B cell (primary cell): ENCODE results near the gene CREB3L1. TPM values are rescaled to one million over a fixed set of nuclear protein-coding genes. Genes with fewer than 3 reads are reported as not detected.

Experiments used
- ATAC-seq: fragments of 200-7000 bp; cut with Tn5 transposase; one replicate; pipeline ENCODE4 v1.10.0; 2021; ENCODE audit warnings: low read depth, mild to moderate bottlenecking, moderate number of reproducible peaks, moderate library complexity
- CTCF ChIA-PET: fragments of 350-600 bp; sonication (Branson Sonifier 250); formaldehyde crosslinking; loops from one replicate; lab custom pipeline; 2021; ENCODE audit warnings: antibody characterized with exemption, inconsistent platforms; lab: Charles Lee
- POLR2A ChIA-PET: fragments of 350-600 bp; sonication (Branson Sonifier 250); formaldehyde crosslinking; loops from one replicate; lab custom pipeline; 2021; ENCODE audit warnings: antibody characterized with exemption; lab: Charles Lee
- DNase-seq: peaks from one replicate; pipeline ENCODE4 v3.0.0; 2013
- H2AFZ ChIP-seq: 2 replicates; pipeline ENCODE4 v1.6.1; 2012; ENCODE audit warnings: mild to moderate bottlenecking, low read depth, low read length; ENCODE audit not compliant: insufficient read depth, poor library complexity, severe bottlenecking
- H3K27ac ChIP-seq, 2 donors: 1 replicate in 1 of 2; 2 replicates in 1 of 2; pipeline ENCODE4 v1.5.1; 2012 to 2013; ENCODE audit warnings: low read length in 2 of 2, mild to moderate bottlenecking in 2 of 2, moderate library complexity in 1 of 2
- H3K27me3 ChIP-seq, 4 experiments: fragments of 200-600 bp in 1 of 4; sonication (generic) in 1 of 4; replicated peaks in 1 of 4; 1 replicate in 2 of 4; 2 replicates in 2 of 4; pipeline versions ENCODE4 v1.6.1 to v1.7.0; 2013 to 2016; ENCODE audit warnings: low read length in 3 of 4, mild to moderate bottlenecking in 2 of 4, mixed read lengths in 1 of 4, moderate library complexity in 1 of 4; ENCODE audit not compliant: insufficient read depth in 4 of 4, control insufficient read depth in 3 of 4; ENCODE audit errors: control extremely low read depth in 1 of 4
- H3K36me3 ChIP-seq, 2 experiments: replicated peaks in 1 of 2; 1 replicate in 1 of 2; 2 replicates in 1 of 2; pipeline versions ENCODE4 v1.6.1 to v1.7.1; 2013; ENCODE audit warnings: low read length in 1 of 2; ENCODE audit not compliant: insufficient read depth in 2 of 2, control insufficient read depth in 1 of 2; ENCODE audit errors: control extremely low read depth in 1 of 2, extremely low read depth in 1 of 2
- H3K4me1 ChIP-seq, 2 donors: fragments of 200-600 bp in 1 of 2; sonication (generic) in 1 of 2; 1 replicate in 1 of 2; 2 replicates in 1 of 2; pipeline versions ENCODE4 v1.5.1 to v1.6.1; 2013 to 2017; ENCODE audit warnings: low read length in 2 of 2; ENCODE audit not compliant: control insufficient read depth in 2 of 2, insufficient read depth in 2 of 2
- H3K4me2 ChIP-seq: replicated peaks from 2 replicates; pipeline ENCODE3; 2012; ENCODE audit warnings: mild to moderate bottlenecking, low read depth, low read length; ENCODE audit not compliant: poor library complexity, severe bottlenecking
- H3K4me3 ChIP-seq, 5 experiments: fragments of 200-600 bp in 1 of 5; sonication (generic) in 1 of 5; 1 replicate in 3 of 5; 2 replicates in 2 of 5; pipeline versions ENCODE4 v1.5.1 to v1.7.0; 2011 to 2016; ENCODE audit warnings: low read length in 4 of 5, mild to moderate bottlenecking in 4 of 5, low read depth in 2 of 5, control low read depth in 1 of 5, moderate library complexity in 1 of 5; ENCODE audit not compliant: insufficient read depth in 1 of 5; ENCODE audit errors: control extremely low read depth in 1 of 5, extremely low read depth in 1 of 5
- H3K79me2 ChIP-seq: fragments of 200-600 bp; sonication (generic); one replicate; pipeline ENCODE4 v1.6.0; 2016; ENCODE audit warnings: low read length; ENCODE audit not compliant: control insufficient read depth, insufficient read depth
- H3K9ac ChIP-seq: fragments of 200-600 bp; sonication (generic); 2 replicates; pipeline ENCODE4 v1.6.1; 2017; ENCODE audit warnings: mild to moderate bottlenecking, low read length, moderate library complexity
- H3K9me3 ChIP-seq, 3 donors: one replicate each; pipeline versions ENCODE4 v1.6.1 to v1.7.1; 2013; ENCODE audit warnings: low read length in 2 of 3; ENCODE audit not compliant: control insufficient read depth in 2 of 3, insufficient read depth in 1 of 3; ENCODE audit errors: control extremely low read depth in 1 of 3
- H4K20me1 ChIP-seq: 2 replicates; pipeline ENCODE4 v1.6.0; 2012; ENCODE audit warnings: mild to moderate bottlenecking, low read length; ENCODE audit not compliant: insufficient read depth, control insufficient read depth, poor library complexity, severe bottlenecking
- H3K27ac Mint-ChIP-seq: one replicate; pipeline ENCODE4 v1.8.0; 2021; ENCODE audit warnings: mixed read lengths
- H3K27me3 Mint-ChIP-seq: one replicate; pipeline ENCODE4 v1.8.0; 2021; ENCODE audit warnings: mixed read lengths
- H3K4me1 Mint-ChIP-seq: one replicate; pipeline ENCODE4 v1.8.0; 2021; ENCODE audit warnings: mixed read lengths
- H3K4me3 Mint-ChIP-seq: one replicate; pipeline ENCODE4 v1.8.0; 2021; ENCODE audit warnings: mixed read lengths
- H3K9me3 Mint-ChIP-seq: one replicate; pipeline ENCODE4 v1.8.0; 2022; ENCODE audit warnings: mixed read lengths; ENCODE audit not compliant: insufficient read depth
- EZH2 ChIP-seq: IDR thresholded peaks from 2 replicates; pipeline ENCODE4 v1.6.1; 2012; ENCODE audit warnings: borderline replicate concordance, low read depth, mild to moderate bottlenecking, moderate library complexity, low read length; ENCODE audit not compliant: insufficient read depth, poor library complexity, severe bottlenecking
- WGBS: methylation state at CpG from one replicate; pipeline ENCODE4 v1.1.5; 2013; ENCODE audit warnings: missing lambda C conversion rate; ENCODE audit not compliant: insufficient coverage; 5-methylcytosine and 5-hydroxymethylcytosine counted together
- intact Hi-C: fragments of 100-400 bp; cut with micrococcal nuclease; formaldehyde crosslinking; loops from one replicate; pipeline ENCODE4 v1.10.0; 2022
- polyA plus RNA-seq: library from polyadenylated mRNA; depleted of rRNA; stranded (reverse); fragments of >200 nt; gene quantifications from 2 replicates; pipeline ENCODE4 v1.2.3, GENCODE V29; 2012
- total RNA-seq, 2 donors: library from RNA; stranded (reverse); fragments of 120-200 nt in 1 of 2; gene quantifications; 1 replicate in 1 of 2; 2 replicates in 1 of 2; pipeline versions ENCODE4 v1.2.3 to v1.2.4, GENCODE V29; 2013 to 2022
- TF ChIP-seq, protein P1 (sequence below): fragments of 200-600 bp; IDR thresholded peaks from one replicate; pipeline ENCODE4 v1.8.0; 2022; ENCODE audit warnings: antibody characterized with exemption, mild to moderate bottlenecking

The CREB3L1 gene
- total and polyA plus RNA-seq, 2 donors (not counting 1 experiment from before 2014, with no cell fraction given), result not detected

DNA sequence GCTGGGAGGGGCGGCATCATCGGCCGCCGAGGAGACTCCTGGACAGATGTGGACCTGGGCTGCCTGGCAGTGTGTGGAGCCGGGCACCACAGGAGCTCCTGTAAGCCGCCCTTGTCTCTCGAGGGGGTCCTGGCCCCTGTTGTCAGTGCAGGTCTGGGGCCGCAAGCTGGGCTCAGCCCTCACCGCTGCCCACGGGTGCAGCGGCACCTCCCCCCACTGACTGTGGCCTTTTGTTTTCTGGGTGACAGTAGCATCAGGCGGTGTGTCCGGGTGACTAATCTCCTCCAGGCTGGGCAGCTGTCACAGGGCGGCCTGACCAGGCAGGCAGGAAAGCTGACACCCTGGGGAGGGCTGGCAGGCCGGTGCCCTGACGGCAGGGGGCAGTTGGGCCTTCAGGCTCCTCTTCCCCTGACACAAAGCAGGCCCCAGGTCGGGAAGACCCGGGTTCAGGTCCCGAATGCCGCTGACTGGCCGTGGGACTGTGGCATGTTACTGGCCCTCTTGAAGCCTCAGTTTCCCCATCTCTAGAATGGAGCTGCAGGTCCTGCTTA is 86.1 kb downstream of the CREB3L1 start:
- H3K79me2 ChIP-seq, result peaks cover 48% of the 10 kb centered on the region
- Mint-ChIP-seq H3K9me3 (no peaks in the 10 kb centered on the region), H3K27me3 (no peaks in the 10 kb centered on the region), H3K27ac (no peak overlapping the region), H3K4me1 (peaks cover 27% of the 10 kb centered on the region), H3K4me3 (no peak overlapping the region)
- CTCF ChIA-PET, result interaction anchor here (1.4 to 1.9 kb wide), 2 partner anchors 11 to 124 kb away, joined by 3 to 4 read pairs; no protein-coding TSS in a partner anchor
- no peak overlapping the region for H3K9ac ChIP-seq
- peaks cover 19 to 30% of the 10 kb centered on the region in 2 donors for H3K4me1 ChIP-seq
- no peak for TF ChIP-seq EZH2
- TF ChIP-seq, protein P1, sequence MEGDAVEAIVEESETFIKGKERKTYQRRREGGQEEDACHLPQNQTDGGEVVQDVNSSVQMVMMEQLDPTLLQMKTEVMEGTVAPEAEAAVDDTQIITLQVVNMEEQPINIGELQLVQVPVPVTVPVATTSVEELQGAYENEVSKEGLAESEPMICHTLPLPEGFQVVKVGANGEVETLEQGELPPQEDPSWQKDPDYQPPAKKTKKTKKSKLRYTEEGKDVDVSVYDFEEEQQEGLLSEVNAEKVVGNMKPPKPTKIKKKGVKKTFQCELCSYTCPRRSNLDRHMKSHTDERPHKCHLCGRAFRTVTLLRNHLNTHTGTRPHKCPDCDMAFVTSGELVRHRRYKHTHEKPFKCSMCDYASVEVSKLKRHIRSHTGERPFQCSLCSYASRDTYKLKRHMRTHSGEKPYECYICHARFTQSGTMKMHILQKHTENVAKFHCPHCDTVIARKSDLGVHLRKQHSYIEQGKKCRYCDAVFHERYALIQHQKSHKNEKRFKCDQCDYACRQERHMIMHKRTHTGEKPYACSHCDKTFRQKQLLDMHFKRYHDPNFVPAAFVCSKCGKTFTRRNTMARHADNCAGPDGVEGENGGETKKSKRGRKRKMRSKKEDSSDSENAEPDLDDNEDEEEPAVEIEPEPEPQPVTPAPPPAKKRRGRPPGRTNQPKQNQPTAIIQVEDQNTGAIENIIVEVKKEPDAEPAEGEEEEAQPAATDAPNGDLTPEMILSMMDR, result no peak
- 93% methylated on average over 19 of the region's 21 CpGs for WGBS
- POLR2A ChIA-PET, result no interaction called here
- H2AFZ ChIP-seq, result no peak overlapping the region
- no peaks in the 10 kb centered on the region for H3K9me3 ChIP-seq
- peaks cover 0 to 5% of the 10 kb centered on the region in 2 experiments for H3K36me3 ChIP-seq
- H3K4me3 ChIP-seq, result no peak overlapping the region
- H3K4me2 ChIP-seq, result no peak overlapping the region
- intact Hi-C loops, result no loop called here
- H3K27me3 ChIP-seq, result no peaks in the 10 kb centered on the region
- ATAC-seq, result no peak
- no peak for DNase-seq
- peaks cover 73% of the 10 kb centered on the region for H4K20me1 ChIP-seq
- H3K27ac ChIP-seq, result no peak overlapping the region

DNA sequence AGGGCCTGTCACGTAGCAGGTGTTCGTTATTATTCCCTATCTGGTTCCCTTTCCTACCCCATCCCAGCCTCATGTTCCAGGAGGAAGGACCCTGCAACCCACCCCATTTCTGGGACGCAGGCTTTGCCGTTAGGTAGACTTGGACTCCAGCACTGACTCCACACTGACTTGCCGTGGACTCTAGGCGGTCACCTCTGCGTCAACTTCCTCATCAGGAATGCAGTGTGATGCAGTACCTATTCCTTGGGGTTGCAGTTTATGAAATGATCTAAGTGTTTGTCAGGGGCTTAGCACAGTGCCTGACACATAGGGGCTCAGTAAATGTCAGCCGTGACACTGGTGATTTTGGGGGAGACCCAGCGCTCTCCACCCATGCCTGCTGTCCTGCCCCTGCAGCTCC is 86.6 kb downstream of the CREB3L1 start:
- ATAC-seq, result no peak
- no peak for DNase-seq
- no peaks in the 10 kb centered on the region for H3K9me3 Mint-ChIP-seq
- intact Hi-C loops, result no loop called here
- WGBS, result 93% methylated on average over 8 of the region's 9 CpGs
- H3K27me3 ChIP-seq, result no peaks in the 10 kb centered on the region
- ChIA-PET CTCF (interaction anchor here (1.9 kb wide), 1 partner anchor 12 kb away, joined by 4 read pairs; no protein-coding TSS in a partner anchor), POLR2A (no interaction called here)
- H3K4me3 ChIP-seq, result no peak overlapping the region
- H3K9me3 ChIP-seq, result no peaks in the 10 kb centered on the region
- H3K27ac ChIP-seq, result no peak overlapping the region
- no peak overlapping the region for H3K9ac ChIP-seq
- H3K4me3 Mint-ChIP-seq, result no peak overlapping the region
- peaks cover 0 to 5% of the 10 kb centered on the region in 2 experiments for H3K36me3 ChIP-seq
- H3K4me1 ChIP-seq, result peaks cover 19 to 30% of the 10 kb centered on the region in 2 donors
- H2AFZ ChIP-seq, result no peak overlapping the region
- H3K4me1 Mint-ChIP-seq, result peaks cover 27% of the 10 kb centered on the region
- peaks cover 75% of the 10 kb centered on the region for H4K20me1 ChIP-seq
- H3K4me2 ChIP-seq, result no peak overlapping the region
- H3K27ac Mint-ChIP-seq, result no peak overlapping the region
- TF ChIP-seq, protein P1, result no peak
- no peak for TF ChIP-seq EZH2
- H3K27me3 Mint-ChIP-seq, result no peaks in the 10 kb centered on the region
- H3K79me2 ChIP-seq, result peaks cover 48% of the 10 kb centered on the region
